DOHH2 (cell line): ENCODE data around the gene ECI2.

Experiments used
- H3F3A ChIP-seq: fragments of 200-600 bp; sonication (generic), shearing (Covaris generic); 2 replicates; pipeline ENCODE4 v1.6.0; 2016; ENCODE audit warnings: antibody characterized with exemption, mild to moderate bottlenecking; ENCODE audit not compliant: control insufficient read depth, insufficient read depth
- H3K27ac ChIP-seq: fragments of 200-600 bp; sonication (generic); 2 replicates; pipeline ENCODE4 v1.5.1; 2014; ENCODE audit warnings: low read depth, mild to moderate bottlenecking, low read length, moderate library complexity
- H3K27me3 ChIP-seq: fragments of 200-600 bp; sonication (generic); 2 replicates; pipeline ENCODE4 v1.6.1; 2014; ENCODE audit warnings: mild to moderate bottlenecking, low read length, mixed read lengths; ENCODE audit not compliant: control insufficient read depth
- H3K36me3 ChIP-seq: fragments of 200-600 bp; sonication (generic); 2 replicates; pipeline ENCODE4 v1.6.1; 2014; ENCODE audit warnings: mild to moderate bottlenecking, low read length, moderate library complexity, mixed read lengths; ENCODE audit not compliant: control insufficient read depth
- H3K4me1 ChIP-seq: fragments of 200-600 bp; sonication (generic); 2 replicates; pipeline ENCODE4 v1.6.1; 2014; ENCODE audit warnings: mild to moderate bottlenecking, low read length, mixed read lengths; ENCODE audit not compliant: control insufficient read depth
- H3K4me2 ChIP-seq: fragments of 200-600 bp; sonication (generic); 2 replicates; pipeline ENCODE4 v1.6.0; 2014; ENCODE audit warnings: mild to moderate bottlenecking, low read length, moderate library complexity
- H3K4me3 ChIP-seq: fragments of 200-600 bp; sonication (generic); 2 replicates; pipeline ENCODE4 v1.5.1; 2014; ENCODE audit warnings: mild to moderate bottlenecking, low read length, mixed read lengths
- H3K79me2 ChIP-seq: fragments of 200-600 bp; sonication (generic); 2 replicates; pipeline ENCODE4 v1.6.1; 2014; ENCODE audit warnings: mild to moderate bottlenecking, low read length, mixed read lengths; ENCODE audit not compliant: control insufficient read depth
- H3K9me2 ChIP-seq: fragments of 200-600 bp; sonication (generic); replicated peaks from 2 replicates; pipeline ENCODE4 v1.6.1; 2014; ENCODE audit warnings: mild to moderate bottlenecking, low read length, mixed read lengths; ENCODE audit not compliant: control insufficient read depth
- H3K9me3 ChIP-seq: fragments of 200-600 bp; sonication (generic); 2 replicates; pipeline ENCODE4 v1.6.1; 2014; ENCODE audit warnings: antibody characterized with exemption, low read length, mixed read lengths; ENCODE audit not compliant: control insufficient read depth, insufficient read depth
- H4K20me1 ChIP-seq: fragments of 200-600 bp; sonication (generic); 2 replicates; pipeline ENCODE4 v1.6.0; 2014; ENCODE audit warnings: low read depth, mild to moderate bottlenecking, antibody characterized with exemption, low read length, moderate library complexity; ENCODE audit not compliant: control insufficient read depth, insufficient read depth
- EZH2phosphoT487 ChIP-seq: fragments of 200-600 bp; sonication (generic); IDR thresholded peaks from 2 replicates; pipeline ENCODE4 v1.6.1; 2017; ENCODE audit warnings: borderline replicate concordance, mild to moderate bottlenecking, antibody characterized with exemption, low read length, moderate library complexity, mixed read lengths
- TF ChIP-seq, protein P1 (sequence below): fragments of 200-600 bp; sonication (generic); IDR thresholded peaks from one replicate; pipeline ENCODE4 v1.5.1; 2014; ENCODE audit warnings: antibody characterized with exemption, mild to moderate bottlenecking, low read depth, low read length; ENCODE audit not compliant: poor library complexity, severe bottlenecking

Gene ECI2

GRCh38 chr6:4085332-4085700 lies 50.1 kb downstream of the ECI2 start:
- Histone ChIP-seq H3K36me3 (no peaks in the 10 kb centered on the region), H3K4me3 (no peak overlapping the region), H3F3A (no peaks in the 10 kb centered on the region), H3K4me2 (no peak overlapping the region), H3K9me2 (no peaks in the 10 kb centered on the region), H3K4me1 (no peaks in the 10 kb centered on the region), H3K79me2 (no peaks in the 10 kb centered on the region), H3K27me3 (peaks cover 13% of the 10 kb centered on the region; the same call in 1 of the 2 replicates), H3K9me3 (no peaks in the 10 kb centered on the region), H3K27ac (no peak overlapping the region), H4K20me1 (no peaks in the 10 kb centered on the region)
- no peak for TF ChIP-seq EZH2phosphoT487
- TF ChIP-seq, protein P1, sequence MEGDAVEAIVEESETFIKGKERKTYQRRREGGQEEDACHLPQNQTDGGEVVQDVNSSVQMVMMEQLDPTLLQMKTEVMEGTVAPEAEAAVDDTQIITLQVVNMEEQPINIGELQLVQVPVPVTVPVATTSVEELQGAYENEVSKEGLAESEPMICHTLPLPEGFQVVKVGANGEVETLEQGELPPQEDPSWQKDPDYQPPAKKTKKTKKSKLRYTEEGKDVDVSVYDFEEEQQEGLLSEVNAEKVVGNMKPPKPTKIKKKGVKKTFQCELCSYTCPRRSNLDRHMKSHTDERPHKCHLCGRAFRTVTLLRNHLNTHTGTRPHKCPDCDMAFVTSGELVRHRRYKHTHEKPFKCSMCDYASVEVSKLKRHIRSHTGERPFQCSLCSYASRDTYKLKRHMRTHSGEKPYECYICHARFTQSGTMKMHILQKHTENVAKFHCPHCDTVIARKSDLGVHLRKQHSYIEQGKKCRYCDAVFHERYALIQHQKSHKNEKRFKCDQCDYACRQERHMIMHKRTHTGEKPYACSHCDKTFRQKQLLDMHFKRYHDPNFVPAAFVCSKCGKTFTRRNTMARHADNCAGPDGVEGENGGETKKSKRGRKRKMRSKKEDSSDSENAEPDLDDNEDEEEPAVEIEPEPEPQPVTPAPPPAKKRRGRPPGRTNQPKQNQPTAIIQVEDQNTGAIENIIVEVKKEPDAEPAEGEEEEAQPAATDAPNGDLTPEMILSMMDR = no peak

DNA sequence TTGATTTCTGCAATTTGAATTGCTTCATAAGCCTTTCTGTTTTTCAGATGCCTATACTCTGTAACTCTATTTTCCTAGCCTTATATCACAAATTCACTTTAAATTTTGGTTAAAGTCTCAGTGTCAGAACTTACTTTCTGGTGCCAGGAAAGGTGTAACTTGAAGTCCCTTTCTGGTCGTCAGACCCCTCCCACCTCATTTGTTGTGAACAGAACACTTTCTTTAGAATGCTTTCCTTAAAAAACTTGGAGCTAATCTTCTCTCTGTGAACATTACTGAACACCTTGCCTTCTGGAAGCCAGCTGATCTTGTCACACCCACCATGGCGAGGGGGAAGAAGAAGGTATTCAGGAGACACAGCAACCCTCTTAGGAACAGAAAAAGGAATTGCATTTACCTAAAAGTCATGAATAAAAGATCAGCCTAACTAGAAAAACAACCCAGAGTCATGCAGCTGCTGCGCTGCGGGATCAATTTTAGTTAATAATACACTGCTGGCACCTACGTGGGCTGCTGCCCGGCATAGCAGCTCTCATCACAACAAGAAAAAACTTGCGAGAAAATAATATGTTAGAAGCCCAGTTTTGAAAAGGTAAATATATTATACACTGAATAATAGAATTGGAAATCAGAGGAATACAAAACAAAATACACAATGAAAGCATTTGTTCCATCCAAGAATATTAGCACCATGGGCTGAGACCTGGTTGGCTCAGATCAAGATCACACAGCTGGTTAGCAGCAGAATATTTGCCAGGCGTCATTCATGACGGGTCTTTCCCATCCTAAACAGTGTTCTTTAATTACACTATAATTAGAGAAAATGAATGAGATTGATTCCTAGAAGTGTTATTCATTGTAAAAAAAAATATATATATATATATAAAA lies 50.7 kb downstream of the ECI2 start:
- no peaks in the 10 kb centered on the region for H3K36me3 ChIP-seq
- no peaks in the 10 kb centered on the region for H3K9me3 ChIP-seq
- no peaks in the 10 kb centered on the region for H3K9me2 ChIP-seq
- TF ChIP-seq, protein P1 = no peak
- TF ChIP-seq EZH2phosphoT487 = no peak
- peaks cover 13% of the 10 kb centered on the region; the same call in 1 of the 2 replicates for H3K27me3 ChIP-seq
- H3K4me3 ChIP-seq = no peak overlapping the region
- no peak overlapping the region for H3K4me2 ChIP-seq
- H3F3A ChIP-seq = no peaks in the 10 kb centered on the region
- H4K20me1 ChIP-seq = no peaks in the 10 kb centered on the region
- no peaks in the 10 kb centered on the region for H3K79me2 ChIP-seq
- H3K4me1 ChIP-seq = no peaks in the 10 kb centered on the region
- no peak overlapping the region for H3K27ac ChIP-seq

GRCh38 chr6:4078691-4079471 lies 56.5 kb downstream of the ECI2 start, which contains the start of gene FAM217A:
TSS of gene FAM217A (minus strand) at chr6:4079137. CDS start at chr6:4077414, 1,723 bp downstream.
- H4K20me1 ChIP-seq = no peaks in the 10 kb centered on the region
- H3K79me2 ChIP-seq = no peaks in the 10 kb centered on the region
- H3K9me3 ChIP-seq = no peaks in the 10 kb centered on the region
- H3K4me2 ChIP-seq = no peak within 1 kb of the TSS
- no peaks in the 10 kb centered on the region for H3F3A ChIP-seq
- H3K4me3 ChIP-seq = no peak within 1 kb of the TSS
- no peaks in the 10 kb centered on the region for H3K36me3 ChIP-seq
- TF ChIP-seq EZH2phosphoT487 = no peak
- TF ChIP-seq, protein P1 = no peak
- H3K27ac ChIP-seq = no peak within 1 kb of the TSS
- H3K9me2 ChIP-seq = no peaks in the 10 kb centered on the region
- no peaks in the 10 kb centered on the region for H3K4me1 ChIP-seq
- H3K27me3 ChIP-seq = peaks cover 8% of the 10 kb centered on the region; the same call in 1 of the 2 replicates
